ENCODE results near the gene IL12B. TPM values are rescaled to one million over a fixed set of nuclear protein-coding genes. Genes with fewer than 3 reads are reported as not detected.
A peak's percentile ranks its signal among the peaks of the same experiment; 100 is the strongest.

IL12B gene
- total RNA-seq, 1 donor from 2014 or later, result not detected

DNA sequence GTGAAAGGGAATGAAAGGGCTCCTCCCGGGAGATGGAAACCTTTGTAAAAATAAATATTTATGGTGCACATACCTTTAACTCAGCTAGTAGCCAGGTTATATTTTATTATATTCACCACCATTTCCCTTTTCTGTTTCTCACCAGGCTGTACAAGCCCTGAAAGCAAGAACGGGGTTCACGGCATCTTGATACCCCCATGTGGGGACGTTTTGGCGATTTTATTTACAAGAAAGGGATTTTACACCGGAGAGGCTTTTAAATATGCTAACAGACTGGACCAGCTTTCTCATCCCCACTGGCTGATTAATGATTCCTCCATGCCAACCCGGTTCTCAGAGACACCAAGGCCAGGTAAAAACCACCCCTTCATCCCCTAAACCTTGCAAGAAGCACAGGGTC lies 19.2 kb downstream of the IL12B start:
- Histone ChIP-seq H2AFZ (ENCODE audit: low read depth, low read length) (peak overlapping the region; percentile 74), H3K9ac (ENCODE audit: low read length) (no peak overlapping the region), H3K4me2 (ENCODE audit: low read length) (peak overlapping the region; percentile 81), H3K27ac (ENCODE audit: low read depth, low read length) (no peak overlapping the region), H3K4me1 (ENCODE audit: insufficient read depth, low read length) (no peaks in the 10 kb centered on the region), H3K79me2 (ENCODE audit: insufficient read depth, low read length) (no peaks in the 10 kb centered on the region), H3K9me3 (ENCODE audit: insufficient read depth, low read depth, low read length) (no peaks in the 10 kb centered on the region), H3K27me3 (ENCODE audit: insufficient read depth, low read length) (peaks cover 8% of the 10 kb centered on the region), H4K20me1 (ENCODE audit: insufficient read depth, low read length) (no peaks in the 10 kb centered on the region), H3K4me3 (ENCODE audit: insufficient read depth, low read depth, low read length) (peak overlapping the region; percentile 43), H3K36me3 (ENCODE audit: insufficient read depth, low read length) (no peaks in the 10 kb centered on the region)
- FAIRE-seq (no peak), DNase-seq (ENCODE audit: low read depth) (no peak)
- Mint-ChIP-seq H3K4me3 (ENCODE audit: unreplicated experiment) (no peak overlapping the region), H3K9me3 (ENCODE audit: unreplicated experiment) (no peaks in the 10 kb centered on the region), H3K36me3 (ENCODE audit: low read depth, unreplicated experiment) (no peaks in the 10 kb centered on the region), H3K27me3 (ENCODE audit: low read depth, unreplicated experiment) (peaks cover 41% of the 10 kb centered on the region), H3K4me1 (ENCODE audit: low read depth, unreplicated experiment) (no peaks in the 10 kb centered on the region), H3K27ac (ENCODE audit: unreplicated experiment) (no peak overlapping the region)
- no peak for TF ChIP-seq EZH2 (IDR thresholded peaks at IDR 0.05; ENCODE audit: insufficient read depth, low read length)

DNA sequence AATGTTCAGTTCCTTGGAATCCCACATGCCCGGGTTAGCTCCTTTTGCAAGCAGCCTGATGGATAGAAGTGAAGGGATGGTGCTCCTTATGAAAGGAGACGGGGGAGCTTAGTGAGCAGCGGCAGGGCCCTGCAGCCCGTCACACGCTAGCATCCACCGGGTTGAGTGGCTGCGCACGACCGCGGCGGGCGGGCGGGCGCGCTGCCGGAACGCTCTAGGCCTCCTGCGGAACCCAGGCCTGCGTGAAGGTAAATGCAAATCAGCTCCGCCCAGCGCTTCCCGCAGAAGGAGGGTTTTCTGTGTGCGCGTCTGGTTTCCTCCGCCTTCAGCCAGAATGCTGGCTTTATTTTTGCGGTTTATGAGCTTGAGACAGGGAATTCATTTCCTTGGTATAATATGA lies 19.8 kb downstream of the IL12B start:
- no peak overlapping the region for H3K9ac ChIP-seq (ENCODE audit: low read length)
- no peak for TF ChIP-seq EZH2 (IDR thresholded peaks at IDR 0.05; ENCODE audit: insufficient read depth, low read length)
- TF ChIP-seq, protein P1, sequence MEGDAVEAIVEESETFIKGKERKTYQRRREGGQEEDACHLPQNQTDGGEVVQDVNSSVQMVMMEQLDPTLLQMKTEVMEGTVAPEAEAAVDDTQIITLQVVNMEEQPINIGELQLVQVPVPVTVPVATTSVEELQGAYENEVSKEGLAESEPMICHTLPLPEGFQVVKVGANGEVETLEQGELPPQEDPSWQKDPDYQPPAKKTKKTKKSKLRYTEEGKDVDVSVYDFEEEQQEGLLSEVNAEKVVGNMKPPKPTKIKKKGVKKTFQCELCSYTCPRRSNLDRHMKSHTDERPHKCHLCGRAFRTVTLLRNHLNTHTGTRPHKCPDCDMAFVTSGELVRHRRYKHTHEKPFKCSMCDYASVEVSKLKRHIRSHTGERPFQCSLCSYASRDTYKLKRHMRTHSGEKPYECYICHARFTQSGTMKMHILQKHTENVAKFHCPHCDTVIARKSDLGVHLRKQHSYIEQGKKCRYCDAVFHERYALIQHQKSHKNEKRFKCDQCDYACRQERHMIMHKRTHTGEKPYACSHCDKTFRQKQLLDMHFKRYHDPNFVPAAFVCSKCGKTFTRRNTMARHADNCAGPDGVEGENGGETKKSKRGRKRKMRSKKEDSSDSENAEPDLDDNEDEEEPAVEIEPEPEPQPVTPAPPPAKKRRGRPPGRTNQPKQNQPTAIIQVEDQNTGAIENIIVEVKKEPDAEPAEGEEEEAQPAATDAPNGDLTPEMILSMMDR (IDR thresholded peaks at IDR 0.05; ENCODE audit: insufficient read depth, low read depth, low read length), result no peak
- no peak for FAIRE-seq
- H3K27me3 Mint-ChIP-seq (ENCODE audit: low read depth, unreplicated experiment), result peaks cover 41% of the 10 kb centered on the region
- H3K4me1 Mint-ChIP-seq (ENCODE audit: low read depth, unreplicated experiment), result no peaks in the 10 kb centered on the region
- no peak overlapping the region for H3K4me3 Mint-ChIP-seq (ENCODE audit: unreplicated experiment)
- no peaks in the 10 kb centered on the region for H3K79me2 ChIP-seq (ENCODE audit: insufficient read depth, low read length)
- H3K36me3 Mint-ChIP-seq (ENCODE audit: low read depth, unreplicated experiment), result no peaks in the 10 kb centered on the region
- H4K20me1 ChIP-seq (ENCODE audit: insufficient read depth, low read length), result no peaks in the 10 kb centered on the region
- peak; percentile 36 for DNase-seq (ENCODE audit: low read depth)
- peak overlapping the region; percentile 74 for H2AFZ ChIP-seq (ENCODE audit: low read depth, low read length)
- H3K9me3 ChIP-seq (ENCODE audit: insufficient read depth, low read depth, low read length), result no peaks in the 10 kb centered on the region
- H3K4me3 ChIP-seq (ENCODE audit: insufficient read depth, low read depth, low read length), result peak overlapping the region; percentile 43
- H3K27ac ChIP-seq (ENCODE audit: low read depth, low read length), result no peak overlapping the region
- peaks cover 8% of the 10 kb centered on the region for H3K27me3 ChIP-seq (ENCODE audit: insufficient read depth, low read length)
- no peak overlapping the region for H3K27ac Mint-ChIP-seq (ENCODE audit: unreplicated experiment)
- H3K9me3 Mint-ChIP-seq (ENCODE audit: unreplicated experiment), result no peaks in the 10 kb centered on the region
- no peaks in the 10 kb centered on the region for H3K36me3 ChIP-seq (ENCODE audit: insufficient read depth, low read length)
- no peaks in the 10 kb centered on the region for H3K4me1 ChIP-seq (ENCODE audit: insufficient read depth, low read length)
- peak overlapping the region; percentile 81 for H3K4me2 ChIP-seq (ENCODE audit: low read length)

DNA sequence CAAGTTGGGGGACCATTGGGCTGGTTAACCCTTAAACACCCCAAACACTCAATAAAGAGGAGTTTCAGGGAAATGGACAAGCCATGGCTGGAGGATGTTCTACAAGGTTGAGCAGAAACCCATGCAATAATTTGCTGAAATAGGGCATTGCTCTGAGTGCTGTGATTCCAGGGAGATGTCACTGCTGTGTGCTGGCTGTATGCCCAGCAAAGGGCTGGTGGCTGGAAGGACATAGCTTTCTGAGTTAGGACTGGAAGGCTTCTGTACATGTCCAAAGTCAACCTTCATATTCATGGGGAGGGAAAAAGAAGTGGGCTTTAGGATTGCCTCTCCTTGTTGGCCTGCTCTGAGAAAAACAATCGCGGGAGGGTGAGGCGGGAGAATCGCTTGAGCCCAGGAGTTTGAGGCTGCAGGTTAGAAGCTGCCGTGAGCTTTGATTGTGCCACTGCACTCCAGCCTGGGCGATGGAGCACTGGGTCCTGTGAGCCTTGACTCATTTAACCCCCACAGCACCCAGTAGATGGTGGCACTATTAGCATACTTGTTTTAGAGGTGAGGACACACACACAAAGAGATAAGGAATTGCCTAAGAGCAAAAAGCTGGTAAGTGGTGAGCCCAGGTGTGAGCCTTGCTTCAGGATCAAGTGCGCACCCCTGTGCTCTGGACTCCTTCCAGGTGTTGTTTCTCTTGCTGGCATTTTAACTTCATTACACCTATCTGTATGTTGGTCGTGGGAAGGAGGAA lies 20.4 kb downstream of the IL12B start:
- H3K9me3 ChIP-seq (ENCODE audit: insufficient read depth, low read depth, low read length), result no peaks in the 10 kb centered on the region
- H2AFZ ChIP-seq (ENCODE audit: low read depth, low read length), result peak overlapping the region; percentile 74
- no peak overlapping the region for H3K4me3 ChIP-seq (ENCODE audit: insufficient read depth, low read depth, low read length)
- no peaks in the 10 kb centered on the region for H3K36me3 ChIP-seq (ENCODE audit: insufficient read depth, low read length)
- H3K27ac Mint-ChIP-seq (ENCODE audit: unreplicated experiment), result no peak overlapping the region
- no peak for DNase-seq (ENCODE audit: low read depth)
- H3K9me3 Mint-ChIP-seq (ENCODE audit: unreplicated experiment), result no peaks in the 10 kb centered on the region
- no peaks in the 10 kb centered on the region for H3K4me1 Mint-ChIP-seq (ENCODE audit: low read depth, unreplicated experiment)
- no peaks in the 10 kb centered on the region for H3K79me2 ChIP-seq (ENCODE audit: insufficient read depth, low read length)
- H3K4me2 ChIP-seq (ENCODE audit: low read length), result peak overlapping the region; percentile 81
- no peak for TF ChIP-seq EZH2 (IDR thresholded peaks at IDR 0.05; ENCODE audit: insufficient read depth, low read length)
- TF ChIP-seq, protein P1 (IDR thresholded peaks at IDR 0.05; ENCODE audit: insufficient read depth, low read depth, low read length), result no peak
- no peak overlapping the region for H3K9ac ChIP-seq (ENCODE audit: low read length)
- no peaks in the 10 kb centered on the region for H3K36me3 Mint-ChIP-seq (ENCODE audit: low read depth, unreplicated experiment)
- H3K4me3 Mint-ChIP-seq (ENCODE audit: unreplicated experiment), result no peak overlapping the region
- H3K4me1 ChIP-seq (ENCODE audit: insufficient read depth, low read length), result no peaks in the 10 kb centered on the region
- peaks cover 41% of the 10 kb centered on the region for H3K27me3 Mint-ChIP-seq (ENCODE audit: low read depth, unreplicated experiment)
- no peaks in the 10 kb centered on the region for H4K20me1 ChIP-seq (ENCODE audit: insufficient read depth, low read length)
- H3K27me3 ChIP-seq (ENCODE audit: insufficient read depth, low read length), result peaks cover 8% of the 10 kb centered on the region
- H3K27ac ChIP-seq (ENCODE audit: low read depth, low read length), result no peak overlapping the region
- FAIRE-seq, result no peak
